Upper lobe of right lung (tissue), 1 donor: ENCODE data around the gene TLDC2. TPM values are rescaled to one million over a fixed set of nuclear protein-coding genes. Genes with fewer than 3 reads are reported as not detected.
"Not testable (repeated sequence)": the region's sequence is repeated elsewhere in the genome, so short reads cannot be mapped to it uniquely, and the experiment has no call there.

Source experiments
- ATAC-seq: fragments of 200-7000 bp; cut with Tn5 transposase; one replicate; pipeline ENCODE4 v1.9.1; 2020; ENCODE audit warnings: mild to moderate bottlenecking, moderate library complexity
- DNase-seq: peaks from one replicate; pipeline ENCODE4 v3.0.0-alpha.2; 2020
- H3K27ac ChIP-seq: fragments of 200-600 bp; one replicate; pipeline ENCODE4 v1.8.0; 2022
- H3K27me3 ChIP-seq: fragments of 200-600 bp; one replicate; pipeline ENCODE4 v1.8.0; 2022; ENCODE audit warnings: mild to moderate bottlenecking
- H3K36me3 ChIP-seq: fragments of 200-600 bp; one replicate; pipeline ENCODE4 v1.8.0; 2022
- H3K4me1 ChIP-seq: fragments of 200-600 bp; one replicate; pipeline ENCODE4 v1.8.0; 2022
- H3K4me3 ChIP-seq: fragments of 200-600 bp; one replicate; pipeline ENCODE4 v1.8.0; 2022; ENCODE audit warnings: mild to moderate bottlenecking
- H3K9me3 ChIP-seq: fragments of 200-600 bp; one replicate; pipeline ENCODE4 v1.8.0; 2022
- CTCF ChIP-seq: fragments of 200-600 bp; IDR thresholded peaks from one replicate; pipeline ENCODE4 v1.8.0; 2022; ENCODE audit warnings: antibody characterized with exemption
- intact Hi-C: fragments of 100-400 bp; cut with DNase I; formaldehyde crosslinking; loops from one replicate; pipeline ENCODE4 v1.11.0; 2022
- total RNA-seq: library from RNA; stranded (reverse); fragmentation: NEBNext Ultra II Directional; extraction: Animal tissue kit (Norgen Biotek cat#: 25700); gene quantifications from one replicate; pipeline ENCODE4 v1.2.1, GENCODE V29; 2021
- donor health status: DM: no; HTN: yes; CAD: no; lungs with severe emphysema.

The TLDC2 gene
- total RNA-seq, 1 donor from 2014 or later, result 1.6 TPM

- no peaks in the 10 kb centered on the region for H3K4me1 ChIP-seq
- no peak for ATAC-seq
These were observed 3.1 kb upstream of the TLDC2 start for GRCh38 chr20:36872852-36873251.

GRCh38 chr20:36873498-36874189 lies 2.3 kb upstream of the TLDC2 start:
- TF ChIP-seq CTCF, result no peak
- intact Hi-C loops, result no loop called here
- no peak overlapping the region for H3K27ac ChIP-seq
- DNase-seq, result no peak
- no peaks in the 10 kb centered on the region for H3K36me3 ChIP-seq
- no peaks in the 10 kb centered on the region for H3K27me3 ChIP-seq
- ATAC-seq, result peak; percentile 46
- H3K4me1 ChIP-seq, result no peaks in the 10 kb centered on the region
- no peaks in the 10 kb centered on the region for H3K9me3 ChIP-seq
- no peak overlapping the region for H3K4me3 ChIP-seq

More at GRCh38 chr20:36872852-36873251, 3.1 kb upstream of the TLDC2 start:
- Histone ChIP-seq H3K36me3 (no peaks in the 10 kb centered on the region), H3K9me3 (no peaks in the 10 kb centered on the region), H3K4me3 (no peak overlapping the region), H3K27ac (no peak overlapping the region), H3K27me3 (no peaks in the 10 kb centered on the region)
- intact Hi-C loops, result no loop called here
- no peak for TF ChIP-seq CTCF
- no peak for DNase-seq

- H3K36me3 ChIP-seq, H3K4me1 ChIP-seq, H3K27me3 ChIP-seq, H3K27ac ChIP-seq, ATAC-seq, intact Hi-C loops, H3K4me3 ChIP-seq, H3K9me3 ChIP-seq, DNase-seq: not testable (repeated sequence)
These were observed 845 bp upstream of the TLDC2 start for GRCh38 chr20:36875093-36875492.

GRCh38 chr20:36876473-36876833 lies 515 bp downstream of the TLDC2 start:
- Histone ChIP-seq H3K9me3 (no peaks in the 10 kb centered on the region), H3K4me3 (no peak overlapping the region), H3K36me3 (no peaks in the 10 kb centered on the region), H3K27me3 (no peaks in the 10 kb centered on the region), H3K4me1 (no peaks in the 10 kb centered on the region), H3K27ac (no peak overlapping the region)
- TF ChIP-seq CTCF, result no peak
- DNase-seq (no peak), ATAC-seq (no peak)
- intact Hi-C loops, result no loop called here

GRCh38 chr20:36878941-36879340 lies 3.0 kb downstream of the TLDC2 start:
- DNase-seq, result no peak
- no peak for TF ChIP-seq CTCF
- Histone ChIP-seq H3K27ac (no peak overlapping the region), H3K4me1 (no peaks in the 10 kb centered on the region), H3K9me3 (no peaks in the 10 kb centered on the region), H3K36me3 (no peaks in the 10 kb centered on the region), H3K27me3 (no peaks in the 10 kb centered on the region), H3K4me3 (no peak overlapping the region)
- ATAC-seq, result no peak
- intact Hi-C loops, result no loop called here

DNA sequence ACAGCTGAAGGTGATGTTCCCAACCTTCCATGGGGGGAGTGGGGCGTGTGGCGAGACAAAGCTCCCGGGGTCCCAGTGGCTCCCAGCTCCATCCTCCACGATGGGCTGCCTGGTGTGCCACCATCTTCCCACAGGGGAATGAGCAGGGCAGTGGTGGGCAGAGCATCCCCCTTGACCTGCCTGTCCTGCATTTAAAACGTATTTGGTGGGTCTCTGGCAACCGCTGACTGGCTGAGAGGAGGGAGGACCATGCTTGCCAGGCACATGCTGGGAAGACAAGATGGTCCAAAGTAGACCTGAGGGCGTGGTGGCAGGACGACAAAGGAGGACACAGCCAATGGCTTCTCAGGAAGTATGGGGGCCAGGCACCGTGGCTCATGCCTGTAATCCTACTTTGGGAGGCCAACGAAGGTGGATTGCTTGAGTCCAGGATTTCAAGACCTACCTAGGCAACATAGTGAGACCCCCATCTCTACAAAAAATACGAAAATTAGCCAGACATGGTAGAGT lies 4.9 kb downstream of the TLDC2 start:
- H3K4me1 ChIP-seq, result no peaks in the 10 kb centered on the region
- H3K36me3 ChIP-seq, result no peaks in the 10 kb centered on the region
- no peak overlapping the region for H3K27ac ChIP-seq
- no peak overlapping the region for H3K4me3 ChIP-seq
- intact Hi-C loops, result no loop called here
- H3K27me3 ChIP-seq, result no peaks in the 10 kb centered on the region
- no peak for TF ChIP-seq CTCF
- ATAC-seq (no peak), DNase-seq (no peak)
- H3K9me3 ChIP-seq, result no peaks in the 10 kb centered on the region
